MM.1S (cell line): Measurements from ENCODE around the gene TRMU.
"Not testable (repeated sequence)": the region's sequence is repeated elsewhere in the genome, so short reads cannot be mapped to it uniquely, and the experiment has no call there.

Experiments used
- DNase-seq: peaks from one replicate; pipeline ENCODE4 v3.0.0-alpha.2; 2015
- H2AFZ ChIP-seq: fragments of 300-600 bp; sonication (generic); 2 replicates; pipeline ENCODE4 v1.6.0; 2016; ENCODE audit warnings: antibody characterized with exemption, low read length
- H3F3A ChIP-seq: fragments of 300-600 bp; sonication (generic); 2 replicates; pipeline ENCODE4 v1.6.1; 2016; ENCODE audit warnings: mild to moderate bottlenecking, antibody characterized with exemption, low read length, moderate library complexity, mixed read lengths; ENCODE audit not compliant: insufficient read depth
- H3K27ac ChIP-seq: fragments of 300-600 bp; sonication (generic); 2 replicates; pipeline ENCODE4 v1.5.1; 2016; ENCODE audit warnings: mild to moderate bottlenecking, low read length
- H3K27me3 ChIP-seq: fragments of 300-600 bp; sonication (generic); replicated peaks from 2 replicates; pipeline ENCODE4 v1.6.0; 2016; ENCODE audit warnings: low read length; ENCODE audit not compliant: insufficient read depth
- H3K36me3 ChIP-seq: fragments of 300-600 bp; sonication (generic); replicated peaks from 2 replicates; pipeline ENCODE4 v1.6.1; 2016; ENCODE audit warnings: mild to moderate bottlenecking, low read length, mixed read lengths; ENCODE audit not compliant: insufficient read depth
- H3K4me1 ChIP-seq: fragments of 300-600 bp; sonication (generic); 2 replicates; pipeline ENCODE4 v1.6.1; 2016; ENCODE audit warnings: low read length, mixed read lengths
- H3K4me2 ChIP-seq: fragments of 300-600 bp; sonication (generic); 2 replicates; pipeline ENCODE4 v1.6.0; 2016; ENCODE audit warnings: low read depth, low read length
- H3K4me3 ChIP-seq: fragments of 300-600 bp; sonication (generic); 2 replicates; pipeline ENCODE4 v1.5.1; 2016; ENCODE audit warnings: low read length, mixed read lengths
- H3K79me2 ChIP-seq: fragments of 300-600 bp; sonication (generic); 2 replicates; pipeline ENCODE4 v1.6.1; 2016; ENCODE audit warnings: mixed run types, low read length, mixed read lengths
- H3K9ac ChIP-seq: fragments of 300-600 bp; sonication (generic); 2 replicates; pipeline ENCODE4 v1.6.1; 2016; ENCODE audit warnings: low read length, mixed read lengths
- H3K9me2 ChIP-seq: fragments of 300-600 bp; sonication (generic); replicated peaks from 2 replicates; pipeline ENCODE4 v1.6.1; 2016; ENCODE audit warnings: mild to moderate bottlenecking, low read length, mixed read lengths; ENCODE audit not compliant: insufficient read depth
- H3K9me3 ChIP-seq: fragments of 300-600 bp; sonication (generic); replicated peaks from 2 replicates; pipeline ENCODE4 v1.6.1; 2016; ENCODE audit warnings: mild to moderate bottlenecking, low read length, mixed read lengths; ENCODE audit not compliant: insufficient read depth
- H4K20me1 ChIP-seq: fragments of 300-600 bp; sonication (generic); 2 replicates; pipeline ENCODE4 v1.6.1; 2016; ENCODE audit warnings: mild to moderate bottlenecking, low read length, moderate library complexity, mixed read lengths; ENCODE audit not compliant: insufficient read depth
- EZH2 ChIP-seq: fragments of 300-600 bp; sonication (generic); optimal IDR thresholded peaks from 2 replicates; pipeline ENCODE3; 2017; ENCODE audit warnings: low read depth, mild to moderate bottlenecking, antibody characterized with exemption, low read length, mixed read lengths
- EZH2phosphoT487 ChIP-seq: fragments of 300-600 bp; sonication (generic); IDR thresholded peaks from 2 replicates; pipeline ENCODE4 v1.6.1; 2018; ENCODE audit warnings: antibody characterized with exemption, low read length
- TF ChIP-seq, protein P1 (sequence below): fragments of 300-600 bp; sonication (generic); IDR thresholded peaks from 2 replicates; pipeline ENCODE4 v1.5.1; 2016; ENCODE audit warnings: antibody characterized with exemption, low read length, mixed read lengths

TRMU gene

DNA sequence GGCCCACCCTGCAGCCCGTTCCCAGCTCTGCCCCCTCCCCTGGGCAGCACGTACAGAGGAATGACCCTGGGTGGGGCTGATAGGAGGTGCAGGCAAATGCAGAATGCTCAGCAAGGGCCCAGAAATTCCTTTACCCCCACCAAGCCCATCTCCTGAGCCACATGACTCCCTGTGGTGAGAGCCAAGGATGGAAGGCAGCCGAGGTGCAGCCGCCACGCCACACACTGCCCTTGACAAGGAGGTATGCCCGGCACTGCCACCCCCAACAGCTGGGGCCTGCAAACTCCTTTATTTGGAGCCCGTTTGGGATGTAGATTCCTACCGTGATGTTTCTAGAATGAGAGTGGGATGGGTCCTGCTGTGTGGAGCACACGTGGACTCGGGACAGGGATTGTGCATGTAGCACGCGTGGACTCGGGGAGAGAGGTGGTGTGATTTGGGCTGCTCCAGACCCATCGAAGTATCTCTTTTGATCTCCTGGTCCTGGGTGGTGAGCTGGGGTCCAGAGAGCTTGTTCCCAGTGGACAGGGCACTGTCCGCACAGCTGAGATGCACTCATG lies 25.9 kb upstream of the TRMU start:
- no peaks in the 10 kb centered on the region for H3K9me2 ChIP-seq
- H3F3A ChIP-seq = no peaks in the 10 kb centered on the region
- H3K9ac ChIP-seq = no peak overlapping the region
- no peaks in the 10 kb centered on the region for H4K20me1 ChIP-seq
- DNase-seq = no peak
- no peaks in the 10 kb centered on the region for H3K27me3 ChIP-seq
- H2AFZ ChIP-seq = no peak overlapping the region
- no peaks in the 10 kb centered on the region for H3K4me1 ChIP-seq
- H3K27ac ChIP-seq = no peak overlapping the region
- H3K79me2 ChIP-seq = peaks cover 75% of the 10 kb centered on the region
- no peaks in the 10 kb centered on the region for H3K9me3 ChIP-seq
- H3K36me3 ChIP-seq = peaks cover 17% of the 10 kb centered on the region
- H3K4me2 ChIP-seq = no peak overlapping the region
- no peak for TF ChIP-seq EZH2phosphoT487
- TF ChIP-seq, protein P1, sequence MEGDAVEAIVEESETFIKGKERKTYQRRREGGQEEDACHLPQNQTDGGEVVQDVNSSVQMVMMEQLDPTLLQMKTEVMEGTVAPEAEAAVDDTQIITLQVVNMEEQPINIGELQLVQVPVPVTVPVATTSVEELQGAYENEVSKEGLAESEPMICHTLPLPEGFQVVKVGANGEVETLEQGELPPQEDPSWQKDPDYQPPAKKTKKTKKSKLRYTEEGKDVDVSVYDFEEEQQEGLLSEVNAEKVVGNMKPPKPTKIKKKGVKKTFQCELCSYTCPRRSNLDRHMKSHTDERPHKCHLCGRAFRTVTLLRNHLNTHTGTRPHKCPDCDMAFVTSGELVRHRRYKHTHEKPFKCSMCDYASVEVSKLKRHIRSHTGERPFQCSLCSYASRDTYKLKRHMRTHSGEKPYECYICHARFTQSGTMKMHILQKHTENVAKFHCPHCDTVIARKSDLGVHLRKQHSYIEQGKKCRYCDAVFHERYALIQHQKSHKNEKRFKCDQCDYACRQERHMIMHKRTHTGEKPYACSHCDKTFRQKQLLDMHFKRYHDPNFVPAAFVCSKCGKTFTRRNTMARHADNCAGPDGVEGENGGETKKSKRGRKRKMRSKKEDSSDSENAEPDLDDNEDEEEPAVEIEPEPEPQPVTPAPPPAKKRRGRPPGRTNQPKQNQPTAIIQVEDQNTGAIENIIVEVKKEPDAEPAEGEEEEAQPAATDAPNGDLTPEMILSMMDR = no peak
- no peak for TF ChIP-seq EZH2
- H3K4me3 ChIP-seq = no peak overlapping the region

DNA sequence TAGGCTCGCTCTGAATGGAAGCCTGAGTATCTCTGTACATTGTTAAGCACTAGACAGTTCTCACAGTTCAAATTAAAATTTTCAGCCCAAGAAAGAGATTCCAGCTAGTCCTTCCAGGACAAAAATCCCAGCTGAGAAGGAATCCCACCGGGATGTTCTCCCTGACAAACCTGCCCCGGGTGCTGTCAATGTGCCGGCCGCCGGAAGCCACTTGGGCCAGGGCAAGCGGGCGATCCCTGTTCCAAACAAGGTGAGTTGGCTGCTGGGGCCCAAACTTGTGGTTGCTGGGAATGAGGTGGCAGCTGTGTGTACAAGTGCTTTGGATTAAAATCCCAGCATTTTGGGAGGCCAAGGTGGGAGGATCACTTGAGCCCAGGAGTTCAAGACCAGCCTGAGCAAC lies 23.5 kb upstream of the TRMU start:
- H4K20me1 ChIP-seq = no peaks in the 10 kb centered on the region
- no peaks in the 10 kb centered on the region for H3K9me2 ChIP-seq
- no peaks in the 10 kb centered on the region for H3F3A ChIP-seq
- no peak overlapping the region for H3K9ac ChIP-seq
- H3K9me3 ChIP-seq = no peaks in the 10 kb centered on the region
- no peak overlapping the region for H3K4me2 ChIP-seq
- no peak overlapping the region for H3K4me3 ChIP-seq
- no peak overlapping the region for H2AFZ ChIP-seq
- H3K4me1 ChIP-seq = no peaks in the 10 kb centered on the region
- H3K36me3 ChIP-seq = peaks cover 14% of the 10 kb centered on the region
- no peak overlapping the region for H3K27ac ChIP-seq
- peaks cover 67% of the 10 kb centered on the region for H3K79me2 ChIP-seq
- no peaks in the 10 kb centered on the region for H3K27me3 ChIP-seq
- TF ChIP-seq EZH2 (no peak), EZH2phosphoT487 (no peak)
- TF ChIP-seq, protein P1 = no peak
- no peak for DNase-seq

DNA sequence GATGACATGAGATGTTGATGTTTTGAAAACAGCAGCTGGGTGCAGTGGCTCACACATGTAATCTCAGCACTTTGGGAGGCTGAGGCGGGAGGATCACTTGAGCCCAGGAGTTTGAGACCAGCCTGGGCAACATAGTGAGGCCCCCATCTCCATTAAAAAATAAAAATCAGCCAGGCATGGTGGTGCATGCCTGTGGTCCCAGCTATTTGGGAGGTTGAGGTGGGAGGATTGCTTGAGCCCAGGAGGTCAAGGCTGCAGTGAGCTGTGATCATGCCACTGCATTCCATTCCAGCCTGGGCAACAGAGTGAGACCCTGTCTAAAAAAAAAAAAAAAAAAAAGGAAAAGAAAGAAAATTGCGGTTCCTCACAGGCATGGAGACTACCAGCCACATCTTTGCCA lies 22.7 kb upstream of the TRMU start:
- H3K4me3 ChIP-seq, H3K27me3 ChIP-seq, H3K27ac ChIP-seq, H3K9ac ChIP-seq, H3K4me1 ChIP-seq, H4K20me1 ChIP-seq, H3F3A ChIP-seq, DNase-seq, H3K9me3 ChIP-seq, H3K4me2 ChIP-seq, H3K9me2 ChIP-seq, H2AFZ ChIP-seq: not testable (repeated sequence)
- H3K36me3 ChIP-seq = peaks cover 13% of the 10 kb centered on the region
- peaks cover 67% of the 10 kb centered on the region for H3K79me2 ChIP-seq

DNA sequence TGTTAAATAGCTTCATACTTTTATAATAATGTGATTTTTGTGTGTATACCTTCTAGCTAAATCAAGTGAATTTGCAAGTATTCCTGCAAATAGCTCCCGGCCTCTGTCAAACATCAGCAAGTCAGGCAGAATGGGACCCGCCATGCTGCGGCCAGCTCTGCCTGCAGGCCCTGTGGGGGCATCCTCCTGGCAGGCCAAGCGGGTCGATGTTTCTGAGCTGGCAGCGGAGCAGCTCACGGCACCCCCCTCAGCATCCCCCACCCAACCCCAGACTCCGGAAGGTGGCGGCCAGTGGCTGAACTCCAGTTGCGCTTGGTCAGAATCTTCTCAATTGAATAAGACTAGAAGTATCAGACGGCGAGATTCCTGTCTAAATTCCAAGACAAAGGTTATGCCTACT lies 19.5 kb upstream of the TRMU start:
- Histone ChIP-seq H3K9me3 (no peaks in the 10 kb centered on the region), H3K4me2 (no peak overlapping the region), H4K20me1 (no peaks in the 10 kb centered on the region), H3K27ac (no peak overlapping the region), H3K9ac (no peak overlapping the region), H3K4me3 (no peak overlapping the region), H3K4me1 (no peaks in the 10 kb centered on the region), H3K9me2 (no peaks in the 10 kb centered on the region), H2AFZ (no peak overlapping the region), H3K36me3 (0 out of 2 replicates have a peak, but pooled peaks cover 3% of the 10 kb centered on the region), H3K79me2 (peaks cover 65% of the 10 kb centered on the region), H3F3A (no peaks in the 10 kb centered on the region), H3K27me3 (no peaks in the 10 kb centered on the region)
- TF ChIP-seq EZH2phosphoT487 (no peak), EZH2 (no peak)
- TF ChIP-seq, protein P1 = no peak
- no peak for DNase-seq
